Subcutaneous adipose tissue (tissue), 4 donors: ENCODE measurements around the gene CFAP92. TPM values are rescaled to one million over a fixed set of nuclear protein-coding genes. Genes with fewer than 3 reads are reported as not detected.

ENCODE experiments used
- CTCF ChIP-seq: fragments of 450-650 bp; IDR thresholded peaks from one replicate; pipeline ENCODE4 v1.5.1; 2016; ENCODE audit warnings: low read depth, mild to moderate bottlenecking, control low read depth, antibody characterized with exemption, moderate library complexity
- total RNA-seq, 4 donors: library from RNA; depleted of rRNA; stranded (reverse); fragments of >200 nt; gene quantifications; one replicate each; pipeline ENCODE4 v1.1.0, GENCODE V29; 2016

CFAP92 gene
- total RNA-seq, 4 donors from 2014 or later = 0.22 to 1.5 (median 0.90) TPM

DNA sequence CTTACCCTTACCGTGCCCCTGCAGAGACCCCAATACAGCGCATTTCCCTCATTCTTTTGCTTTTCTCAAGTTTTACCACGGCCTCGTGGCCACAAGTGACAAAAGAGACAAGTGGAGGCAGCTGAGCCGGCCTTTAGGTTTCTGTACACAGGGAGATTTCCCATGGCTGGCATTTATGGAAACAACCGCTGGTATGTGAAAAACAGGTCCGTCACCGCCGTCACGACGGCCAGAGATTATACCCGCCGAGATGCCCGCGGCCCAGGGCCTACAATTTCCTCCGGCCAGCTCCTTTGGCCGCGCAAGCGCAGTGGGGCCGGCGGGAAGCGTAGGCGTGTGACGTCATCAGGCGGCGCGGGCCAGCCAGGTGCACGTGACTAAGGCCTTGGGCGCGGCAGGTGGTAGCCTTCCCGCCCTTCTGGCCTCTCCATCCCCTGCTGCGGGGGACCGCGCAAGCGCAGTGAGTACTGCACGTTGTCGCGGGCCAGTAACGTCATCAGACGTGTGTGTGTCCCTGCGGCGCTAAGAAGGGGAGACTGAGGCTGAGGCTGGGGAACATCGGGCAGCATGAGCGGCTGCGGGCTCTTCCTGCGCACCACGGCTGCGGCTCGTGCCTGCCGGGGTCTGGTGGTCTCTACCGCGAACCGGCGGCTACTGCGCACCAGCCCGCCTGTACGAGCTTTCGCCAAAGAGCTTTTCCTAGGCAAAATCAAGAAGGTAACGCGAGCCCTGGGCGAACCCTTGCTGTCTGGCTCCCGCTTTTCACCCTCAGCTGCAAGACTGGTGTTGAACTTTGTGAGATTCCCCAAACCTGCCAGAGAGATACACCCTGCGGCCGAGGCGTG is 114.5 kb downstream of the CFAP92 start, which contains the start of gene ACAD9:
Gene ACAD9 (plus strand): TSS at position 496 of the 845 bp plus-strand sequence. CDS start 72 bp downstream, at position 568.
- no peak for TF ChIP-seq CTCF

GRCh38 chr3:128878556-128879124 is 115.2 kb downstream of the CFAP92 start:
- TF ChIP-seq CTCF = no peak

GRCh38 chr3:128878011-128878457 is 115.8 kb downstream of the CFAP92 start:
- TF ChIP-seq CTCF = no peak

DNA sequence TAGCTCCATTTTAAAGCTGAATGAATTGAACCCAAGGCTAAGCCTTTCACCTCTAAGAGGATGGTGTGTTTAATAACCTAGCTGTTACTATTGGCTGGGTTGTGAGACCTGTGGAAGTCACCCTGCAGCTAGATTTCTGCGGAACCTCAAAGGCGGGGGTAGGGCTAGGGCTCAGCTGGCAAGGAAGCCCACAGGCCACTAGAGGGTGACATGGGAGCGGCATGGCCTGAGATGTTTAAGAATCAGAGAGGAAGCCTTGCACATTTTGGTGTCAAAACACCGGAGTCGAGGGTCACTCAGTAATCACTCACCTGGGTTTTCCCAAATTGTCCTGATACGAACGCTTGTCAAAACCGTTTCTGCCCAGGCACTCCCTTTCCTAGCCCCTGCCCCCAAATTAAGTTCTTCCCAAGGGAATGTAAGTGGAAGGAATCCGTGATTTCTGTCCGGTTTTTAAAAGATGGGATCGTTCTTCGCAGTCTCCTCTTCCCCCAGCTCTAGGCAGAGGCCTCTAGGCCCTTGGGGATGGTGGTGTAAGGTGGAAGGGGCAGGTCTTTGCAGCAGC is 118.2 kb downstream of the CFAP92 start:
- no peak for TF ChIP-seq CTCF

DNA sequence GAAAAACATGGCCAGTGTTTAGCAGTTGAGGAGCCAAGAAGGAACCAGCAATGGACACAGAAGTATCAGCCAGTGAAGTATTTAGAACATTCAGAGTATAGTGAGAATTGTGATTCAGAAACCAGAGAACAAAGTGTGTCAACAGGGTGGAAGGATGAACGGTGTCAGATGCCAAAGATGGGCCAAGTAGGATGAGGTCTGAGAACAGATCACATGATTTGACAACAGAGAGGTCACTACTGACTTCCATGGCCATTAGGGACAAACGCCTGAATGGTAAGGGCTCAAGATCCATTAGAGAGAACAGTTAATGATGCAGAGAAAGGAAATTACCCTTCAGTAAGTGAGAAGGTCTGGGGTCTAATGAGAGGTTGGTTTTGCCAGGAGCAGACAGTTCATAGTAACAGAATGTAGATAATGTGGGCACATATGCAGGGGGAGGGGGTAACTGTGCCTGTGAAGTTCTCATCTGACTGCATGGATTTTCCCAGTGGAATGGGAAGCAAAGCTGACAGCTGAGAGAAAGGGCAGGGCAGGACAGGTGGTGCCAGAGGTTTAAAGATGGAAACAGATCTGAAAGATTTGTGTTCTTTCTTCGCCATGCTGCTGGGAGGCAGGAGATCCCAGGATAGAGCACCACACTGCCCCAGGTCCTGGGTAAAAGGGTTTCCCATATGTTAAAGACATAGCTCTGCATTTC is 119.2 kb downstream of the CFAP92 start:
- TF ChIP-seq CTCF = no peak

DNA sequence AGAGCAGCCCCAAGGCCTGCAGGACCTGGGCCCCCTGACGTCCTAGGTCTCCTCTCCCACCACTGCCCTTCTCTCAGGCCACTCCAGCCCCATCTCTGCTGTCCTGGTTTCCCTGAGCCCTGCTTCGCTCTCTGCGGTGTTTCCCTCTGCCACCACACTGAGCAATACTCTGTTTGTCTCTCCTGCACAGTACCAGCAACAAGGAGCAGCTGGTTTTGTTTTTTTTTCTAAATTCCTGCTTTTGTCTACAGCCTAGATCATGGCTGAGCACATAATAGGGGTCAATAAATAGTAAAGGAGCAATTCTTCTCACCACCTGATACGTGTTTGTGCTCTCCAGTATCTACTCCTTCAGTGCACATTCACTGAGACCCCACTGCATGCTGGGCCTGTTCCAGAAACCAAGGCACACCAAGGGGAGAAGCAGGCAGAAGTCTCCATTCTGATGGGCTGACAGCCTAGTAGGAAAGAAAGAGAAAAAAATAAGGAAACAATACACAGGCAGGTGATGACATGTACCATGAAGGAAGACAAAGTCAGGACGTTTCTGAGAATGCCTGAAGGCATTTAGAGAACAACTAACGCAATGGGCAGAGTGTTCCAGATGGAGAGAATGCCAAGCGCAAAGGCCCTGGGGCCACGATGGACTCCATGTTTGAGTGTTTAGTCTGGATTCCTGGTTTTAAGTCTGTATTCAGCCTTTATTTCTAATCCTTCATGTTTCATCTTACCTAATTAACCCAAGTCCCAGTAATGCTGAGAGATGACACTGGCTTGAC is 120.4 kb downstream of the CFAP92 start:
- no peak for TF ChIP-seq CTCF
